ENCODE results near the gene NUB1.

NUB1 gene

DNA sequence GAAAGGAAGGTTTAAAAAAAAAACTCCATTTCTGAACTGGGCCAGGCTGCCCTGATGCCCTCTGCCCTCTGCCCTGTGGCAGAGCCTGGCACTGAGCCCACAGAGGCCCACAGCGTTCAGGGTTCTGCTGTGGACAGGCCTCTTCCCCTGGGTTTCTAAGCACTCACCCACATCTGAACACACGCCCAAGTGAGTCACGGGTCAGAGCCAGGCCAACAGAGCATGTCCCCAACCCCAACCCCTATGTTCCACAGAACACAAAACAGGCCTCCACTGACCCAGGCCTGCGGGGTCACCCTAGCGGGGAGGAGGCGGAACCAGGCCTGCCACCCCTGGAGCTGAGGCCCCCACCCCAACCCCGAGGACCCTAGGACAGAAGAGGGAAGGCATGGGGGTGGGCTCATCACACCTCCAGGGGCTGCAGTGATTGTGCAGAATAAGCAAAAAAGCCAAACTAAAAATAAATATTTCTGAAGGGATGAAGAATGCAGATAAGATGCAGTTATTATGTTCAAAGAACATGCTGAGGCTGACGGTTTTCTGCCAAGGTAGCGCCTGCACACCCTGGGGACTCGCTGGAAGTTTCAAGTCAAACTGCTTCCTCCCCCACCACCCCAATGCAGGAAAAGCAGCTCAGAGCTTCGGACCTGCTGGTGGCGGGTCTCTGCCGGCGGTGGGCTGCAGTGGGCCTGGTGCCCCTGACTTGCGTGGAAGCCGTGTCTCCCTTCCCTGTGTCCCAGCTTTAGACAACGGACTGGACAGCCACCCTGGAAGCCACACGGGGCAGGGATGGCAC is 62.8 kb downstream of the NUB1 start:
- DNase-seq (ENCODE audit: low read depth in 2 of 2), result no peak

DNA sequence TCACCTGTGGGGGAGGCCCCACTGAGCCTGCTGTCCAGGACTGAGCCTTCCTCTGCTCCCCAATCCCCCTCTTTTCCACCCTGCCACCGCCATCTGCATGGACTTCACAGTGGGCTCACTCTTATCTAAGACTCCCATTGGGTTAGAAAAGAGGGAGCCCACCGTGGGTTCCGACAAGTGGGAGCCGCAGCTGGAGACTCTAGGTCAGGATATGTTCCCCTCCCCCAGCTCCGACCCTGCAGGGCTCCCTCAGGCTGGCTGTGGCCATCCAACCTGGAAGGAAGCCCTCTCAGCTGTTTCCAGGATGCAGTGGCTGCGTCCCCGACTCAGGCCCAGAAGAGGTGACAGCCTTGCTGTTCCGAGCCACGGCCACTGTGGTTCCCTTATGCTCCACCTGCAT is 63.4 kb downstream of the NUB1 start:
- DNase-seq (ENCODE audit: low read depth in 2 of 2), result no peak

DNA sequence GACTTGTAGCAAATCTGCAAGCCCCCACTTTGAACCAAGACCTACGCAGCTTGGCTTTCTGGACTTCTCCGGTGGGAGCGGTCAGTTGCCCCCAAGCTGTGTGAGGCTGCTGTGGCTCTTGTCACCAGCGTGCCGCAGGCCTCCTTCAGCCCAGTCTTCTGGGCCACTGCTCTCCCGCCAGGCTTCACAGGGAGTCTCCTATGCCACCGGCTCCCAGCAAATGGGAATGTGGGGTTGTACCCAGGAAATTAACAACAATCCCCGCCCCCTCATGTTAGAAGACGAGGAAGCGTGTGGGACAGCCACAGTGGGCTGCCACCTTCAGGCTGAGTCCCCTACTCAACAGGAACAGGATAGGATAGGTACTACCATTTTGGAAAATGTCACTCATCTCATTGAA is 64.0 kb downstream of the NUB1 start:
- DNase-seq (ENCODE audit: low read depth in 2 of 2), result no peak

DNA sequence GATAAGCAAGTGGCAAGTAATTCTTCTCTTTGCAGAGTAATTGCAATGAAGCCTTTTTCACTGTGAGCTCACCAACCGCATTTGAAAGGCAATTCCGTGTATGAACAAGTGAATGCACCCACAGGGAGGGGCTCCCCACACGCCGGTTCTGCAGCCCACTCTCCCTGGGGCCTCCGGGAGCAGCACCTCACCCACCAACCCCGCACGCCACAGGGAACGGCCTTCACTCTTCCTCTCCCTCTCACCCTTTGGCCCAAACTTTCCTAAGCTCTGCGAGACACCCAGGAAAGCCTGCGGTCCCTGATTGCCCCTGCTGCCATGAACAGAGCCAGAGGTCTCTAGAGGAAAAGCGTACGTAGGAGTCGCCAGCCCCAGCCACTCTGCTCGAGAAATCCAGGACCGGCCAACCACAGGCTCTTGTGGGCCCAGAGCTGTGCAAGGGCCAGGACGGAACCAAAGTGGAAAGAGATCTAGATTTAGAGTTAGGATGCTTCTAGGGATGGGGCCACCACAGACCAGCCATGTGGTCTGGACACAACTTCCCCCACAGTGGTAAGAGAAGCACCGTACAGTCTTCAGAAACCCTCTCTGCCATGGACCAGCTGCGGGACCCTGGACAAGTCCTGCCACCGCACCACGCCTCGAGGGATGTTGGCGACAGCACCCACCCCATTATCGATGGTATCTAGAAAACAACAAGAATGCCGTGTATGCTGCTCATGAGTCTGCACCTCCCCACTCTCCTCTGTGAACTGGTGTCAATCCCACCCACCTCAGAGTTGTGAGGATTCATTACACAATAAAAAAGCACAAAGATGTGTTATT is 64.7 kb downstream of the NUB1 start:
- DNase-seq (ENCODE audit: low read depth in 2 of 2), result no peak

DNA sequence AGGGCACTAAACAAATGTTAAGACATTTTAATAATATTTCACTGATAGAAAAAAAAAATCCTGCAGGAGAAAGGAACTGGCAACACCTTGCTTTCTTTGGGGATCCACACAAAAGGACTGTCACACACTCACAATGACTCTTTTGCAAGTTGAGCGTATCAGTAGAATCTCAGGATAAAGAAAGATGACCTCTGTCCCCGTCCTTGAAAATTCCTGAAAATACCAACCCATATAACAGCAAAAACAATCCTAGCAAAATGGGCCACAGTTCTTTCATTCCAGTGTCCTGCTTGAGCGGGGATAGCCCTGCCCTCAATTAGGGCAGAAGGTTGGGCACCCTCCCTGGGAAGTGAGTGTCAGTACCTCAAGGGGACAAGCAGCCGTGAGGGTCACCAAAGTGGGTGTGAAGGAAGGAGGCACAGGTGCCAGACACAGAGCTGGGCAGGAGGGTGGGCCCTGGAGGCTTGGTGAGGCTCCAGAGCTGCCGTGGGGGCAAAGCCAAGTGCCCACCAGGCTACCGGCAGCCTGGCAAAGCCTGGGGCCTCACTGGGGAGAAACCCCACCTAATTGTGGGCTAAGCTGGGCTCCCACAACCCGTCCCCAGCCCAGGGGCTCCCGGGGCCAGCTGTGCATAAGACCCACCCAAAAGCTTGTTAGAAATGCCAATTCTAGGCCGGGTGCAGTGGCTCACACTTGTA is 65.4 kb downstream of the NUB1 start:
- DNase-seq (ENCODE audit: low read depth in 2 of 2), result no peak

DNA sequence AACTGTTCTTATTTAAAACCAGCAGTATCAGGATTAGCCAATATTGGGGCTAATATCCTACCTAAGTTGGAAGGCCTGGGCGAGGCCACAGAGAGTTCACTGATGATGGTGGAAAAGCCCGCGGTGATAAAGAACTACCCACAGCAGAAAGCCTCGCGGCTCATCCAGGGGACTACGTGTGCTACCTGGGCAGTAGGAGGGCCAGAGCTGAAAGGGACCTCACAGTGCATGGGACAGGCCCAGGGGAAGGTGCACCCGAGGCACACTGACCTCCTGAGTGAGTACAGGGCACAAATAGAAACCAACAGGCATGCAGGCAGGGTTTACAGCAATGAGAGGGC is 66.9 kb downstream of the NUB1 start:
- DNase-seq (ENCODE audit: low read depth in 2 of 2), result no peak

DNA sequence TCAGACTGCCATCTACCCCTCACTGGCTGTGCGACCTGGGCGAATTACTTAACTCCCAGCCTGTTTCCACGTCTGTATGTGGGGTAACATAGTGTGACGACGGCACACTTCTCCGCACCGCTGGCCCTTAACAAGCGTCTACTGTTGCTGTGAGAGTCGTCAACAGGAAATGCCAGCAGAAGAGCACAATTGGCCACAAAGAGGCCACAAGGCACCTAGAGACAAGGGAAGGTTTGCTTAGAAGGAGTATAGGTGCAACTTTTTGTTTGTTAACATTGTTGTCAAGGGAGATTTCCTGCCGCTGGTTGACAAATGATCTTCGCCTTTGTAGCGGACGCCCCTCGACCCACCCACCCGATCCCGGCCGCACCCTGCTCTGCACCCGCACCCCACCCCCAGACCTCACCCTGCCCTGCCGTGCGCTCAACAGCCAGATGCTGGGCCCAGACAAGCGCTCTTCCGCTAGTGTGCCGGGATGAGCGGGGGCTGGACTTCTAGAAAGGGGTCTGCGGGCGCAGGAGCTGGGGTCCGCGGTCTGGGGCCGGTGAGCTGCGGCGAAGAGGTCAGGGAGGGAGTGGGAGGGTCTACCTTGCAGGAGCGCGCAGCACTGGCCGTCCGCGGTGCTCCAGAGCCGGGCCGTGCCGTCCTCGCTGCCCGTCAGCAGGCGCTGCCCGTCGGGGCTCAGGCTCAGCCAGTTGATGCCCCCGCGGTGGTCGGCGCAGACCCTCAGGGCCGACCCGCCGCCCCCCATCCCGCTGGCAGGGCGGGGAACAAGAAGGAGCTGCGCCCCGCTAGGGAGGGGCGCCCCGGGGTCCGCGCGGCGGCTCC is 67.4 kb downstream of the NUB1 start:
- DNase-seq (ENCODE audit: low read depth in 2 of 2), result no peak

DNA sequence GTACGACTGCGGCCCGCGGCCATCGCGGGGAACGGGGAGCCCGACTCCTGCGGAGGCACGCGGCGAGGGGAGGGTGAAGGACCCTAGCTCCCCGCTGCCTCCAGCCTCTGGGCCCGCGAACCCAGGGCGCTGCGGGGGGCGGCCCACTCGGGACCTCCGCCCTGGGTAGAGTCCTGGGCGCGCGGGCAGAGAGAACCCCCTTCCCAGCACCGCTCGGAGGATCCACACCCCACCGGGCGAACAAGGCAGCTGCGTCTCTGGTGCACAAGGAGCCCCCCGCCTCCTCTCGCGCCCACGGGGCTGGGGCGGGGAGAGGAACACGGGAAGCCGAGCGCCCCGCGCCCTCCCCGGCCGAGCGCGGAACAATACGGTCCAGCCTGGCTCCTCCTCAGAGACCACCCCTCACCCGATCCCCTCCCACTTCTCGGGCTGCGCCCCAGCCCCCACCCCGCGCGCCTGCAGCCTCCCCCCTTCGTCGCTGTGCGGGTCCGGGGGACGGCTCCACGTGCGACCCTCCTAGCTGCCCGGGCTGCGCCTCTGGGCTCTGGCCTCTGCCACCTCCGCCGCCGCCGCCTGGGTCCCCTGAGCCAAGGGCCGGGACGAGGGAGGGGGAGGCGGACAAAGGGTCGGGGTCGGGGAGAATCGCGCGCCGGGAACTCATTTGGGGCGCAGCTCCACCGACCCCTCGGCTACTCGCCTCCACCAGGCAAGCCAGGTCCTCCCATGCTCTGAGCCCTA is 68.2 kb downstream of the NUB1 start, which contains the start of gene WDR86:
Gene WDR86, minus strand, starts transcription at position 372 of the 738 bp plus-strand sequence. CDS start 449 bp downstream, outside the sequence.
- DNase-seq (ENCODE audit: low read depth in 2 of 2), result no peak

DNA sequence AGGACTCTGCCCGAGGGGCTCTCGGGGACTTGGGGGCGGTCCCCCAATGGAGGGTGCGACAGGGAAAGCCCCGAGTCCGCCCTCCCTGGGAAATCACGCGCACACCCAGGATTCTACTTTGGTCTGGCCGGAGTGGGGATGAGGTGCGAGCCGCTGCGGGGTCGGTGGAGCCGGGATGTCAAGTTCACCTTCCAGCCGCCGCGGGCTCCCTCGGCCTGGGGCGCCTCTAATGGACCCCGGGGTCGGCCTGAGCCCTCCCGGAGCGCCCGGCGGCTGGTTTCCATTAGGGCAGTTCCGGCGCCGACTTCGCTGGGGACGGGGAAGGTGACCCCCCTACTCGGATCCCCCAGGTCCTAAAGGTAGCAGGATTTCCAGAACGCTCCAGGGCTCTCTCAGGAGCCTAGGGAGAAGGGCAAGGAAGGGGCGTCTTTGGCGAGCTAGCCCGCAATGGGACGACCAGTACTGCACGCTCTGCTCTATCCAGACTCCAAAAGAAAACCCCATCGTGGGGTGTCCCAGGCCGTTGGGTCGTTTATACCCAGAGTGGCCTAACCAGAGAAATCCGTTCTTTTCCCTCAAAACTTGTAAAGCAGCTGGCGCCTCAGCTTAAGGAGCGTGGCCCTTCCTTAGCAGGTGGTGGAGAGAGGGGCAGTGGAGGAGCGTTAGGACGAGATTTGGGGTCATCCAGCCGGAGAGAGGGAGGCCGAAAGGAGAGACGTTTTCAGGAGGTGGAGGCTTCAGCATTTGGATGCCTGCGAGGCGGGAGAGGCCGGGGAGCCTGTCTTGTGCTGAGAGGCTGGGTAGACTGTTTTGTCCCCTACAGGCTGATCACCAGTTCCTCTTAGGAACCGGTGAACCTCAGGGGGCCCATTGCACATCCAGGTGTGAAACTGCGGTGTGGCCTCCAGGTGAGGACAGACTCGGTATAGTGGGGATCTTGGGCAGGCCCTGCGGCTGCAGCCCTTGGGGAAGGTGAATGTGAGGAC is 69.1 kb downstream of the NUB1 start:
- no peak for DNase-seq (ENCODE audit: low read depth in 2 of 2)

DNA sequence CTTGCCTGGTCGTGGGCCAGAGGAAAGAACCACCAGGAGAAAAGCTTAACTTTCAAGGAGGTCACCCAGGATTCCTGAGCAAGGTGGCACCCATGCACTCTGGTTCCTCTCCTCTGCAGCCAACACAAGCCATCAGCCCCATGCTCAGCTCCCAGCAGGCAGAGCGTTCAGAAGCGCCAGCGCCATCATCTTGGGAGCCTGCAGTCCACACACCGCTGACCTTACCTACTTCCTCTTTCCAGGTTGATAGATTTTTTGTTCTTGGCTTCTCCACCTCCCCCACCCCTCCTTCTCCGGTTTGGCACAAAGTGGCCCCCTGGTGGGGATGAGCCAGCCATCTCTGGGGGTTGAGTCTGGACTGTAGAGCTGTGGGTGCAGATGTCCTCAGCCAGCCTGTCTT is 69.9 kb downstream of the NUB1 start:
- DNase-seq (ENCODE audit: low read depth in 2 of 2), result no peak

DNA sequence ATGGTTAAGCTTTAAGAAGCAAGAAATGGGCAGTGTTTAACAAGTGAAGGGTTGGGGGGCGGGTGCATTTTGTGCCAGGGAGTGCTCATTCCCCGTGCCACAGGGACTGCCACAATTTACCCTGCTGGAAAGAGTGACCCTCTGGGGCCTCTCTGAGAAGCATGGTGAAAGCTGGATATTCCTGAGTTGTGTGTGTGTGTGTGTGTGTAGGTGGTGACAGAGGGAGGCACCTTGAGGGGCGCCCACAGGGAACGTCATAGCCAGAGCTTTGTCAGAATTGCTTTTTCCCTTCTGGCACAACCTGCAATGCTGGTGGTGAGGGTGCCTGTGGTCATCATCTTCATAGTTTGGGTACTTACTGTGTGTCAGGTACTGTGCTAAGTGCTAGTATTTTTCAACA is 70.7 kb downstream of the NUB1 start:
- no peak for DNase-seq (ENCODE audit: low read depth in 2 of 2)

DNA sequence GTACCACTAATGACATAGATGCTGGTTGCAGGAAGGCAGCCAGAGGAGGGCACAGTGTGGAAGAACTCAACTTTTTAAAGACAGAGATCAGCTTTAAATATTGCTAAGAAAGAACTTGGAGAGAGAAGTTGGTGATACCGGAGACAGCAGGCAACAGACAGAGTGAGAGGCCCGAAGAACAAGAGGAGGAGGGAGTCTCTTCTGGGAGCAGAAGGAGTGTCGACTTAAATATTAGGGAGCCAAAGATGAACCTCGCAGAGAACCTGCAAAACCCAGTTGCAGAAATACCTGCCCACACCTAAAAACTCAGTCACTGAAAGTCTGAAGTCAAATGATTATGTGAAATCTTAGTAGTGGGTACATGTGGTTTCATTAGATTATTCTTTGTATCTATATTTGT is 71.6 kb downstream of the NUB1 start:
- no peak for DNase-seq (ENCODE audit: low read depth in 2 of 2)

DNA sequence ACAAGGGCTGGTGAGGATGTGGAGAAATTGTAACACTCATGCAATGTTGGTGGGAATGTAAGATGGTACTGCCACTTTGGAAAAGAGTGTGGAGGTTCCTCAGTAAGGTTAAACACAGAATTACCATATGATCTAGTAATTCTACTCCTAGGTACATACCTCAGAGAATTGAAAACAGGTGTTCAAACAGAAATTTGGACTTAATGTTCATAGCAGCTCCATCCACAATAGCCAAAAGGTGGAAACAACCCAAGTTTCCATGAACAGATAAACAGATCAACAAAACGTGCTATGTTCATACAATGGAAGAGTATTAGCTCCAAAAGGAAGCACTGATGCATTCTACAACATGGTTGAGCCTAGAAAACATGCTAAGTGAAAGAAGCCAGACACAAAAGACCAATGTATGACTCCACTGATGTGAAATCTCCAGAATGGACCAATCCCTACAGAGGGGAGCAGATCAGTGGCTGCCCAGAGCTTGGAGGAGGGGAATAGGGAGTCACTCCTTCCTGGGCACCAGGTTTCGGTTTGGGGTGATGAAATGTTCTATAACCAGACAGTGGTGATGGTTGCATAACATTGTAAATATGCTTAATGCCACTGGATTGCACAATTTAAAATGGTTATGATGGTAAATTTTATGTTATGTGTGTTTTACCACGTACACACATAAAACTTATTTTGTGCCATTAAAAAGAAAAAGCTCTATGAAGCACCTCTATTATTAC is 73.9 kb downstream of the NUB1 start:
- no peak for DNase-seq (ENCODE audit: low read depth in 2 of 2)

DNA sequence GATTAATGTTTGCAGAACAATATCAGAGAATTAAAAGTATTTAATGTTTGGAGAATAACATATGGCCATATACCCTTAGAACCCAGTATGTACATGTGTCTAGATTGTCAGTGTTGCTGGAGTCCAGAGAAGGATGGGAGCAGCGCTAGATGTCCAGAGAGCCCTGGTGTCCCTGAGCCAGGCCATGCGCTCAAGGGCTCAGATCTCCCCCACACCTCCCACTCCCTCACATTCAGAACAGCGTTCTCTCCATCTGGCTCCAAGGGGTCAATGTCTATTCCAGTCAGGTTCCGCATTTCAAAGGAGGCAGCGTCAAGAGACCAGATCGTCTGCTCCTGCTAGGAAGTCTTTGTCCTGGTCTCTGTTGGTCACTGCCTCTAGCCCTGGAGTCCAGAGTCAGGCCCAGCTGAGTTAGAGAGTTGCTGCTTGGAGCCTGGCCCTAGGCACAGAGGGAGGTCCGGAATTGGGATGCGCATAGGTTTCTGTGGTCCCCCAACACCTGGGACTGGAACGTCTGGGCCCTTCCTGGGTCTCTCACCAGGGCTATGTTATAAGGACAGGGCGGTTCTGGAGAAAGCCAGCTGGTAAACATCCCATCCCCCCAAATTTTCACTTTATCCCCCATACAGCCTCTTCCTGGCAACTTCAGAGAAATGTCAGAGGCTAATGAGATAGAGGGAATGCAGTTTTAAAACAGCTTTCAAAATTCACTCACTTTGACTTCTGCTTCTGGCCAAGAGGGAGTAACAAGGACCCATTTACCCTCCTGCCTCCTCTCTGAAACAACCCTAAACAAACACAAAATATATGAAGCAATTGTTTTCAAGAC is 74.7 kb downstream of the NUB1 start:
- no peak for DNase-seq (ENCODE audit: low read depth in 2 of 2)

DNA sequence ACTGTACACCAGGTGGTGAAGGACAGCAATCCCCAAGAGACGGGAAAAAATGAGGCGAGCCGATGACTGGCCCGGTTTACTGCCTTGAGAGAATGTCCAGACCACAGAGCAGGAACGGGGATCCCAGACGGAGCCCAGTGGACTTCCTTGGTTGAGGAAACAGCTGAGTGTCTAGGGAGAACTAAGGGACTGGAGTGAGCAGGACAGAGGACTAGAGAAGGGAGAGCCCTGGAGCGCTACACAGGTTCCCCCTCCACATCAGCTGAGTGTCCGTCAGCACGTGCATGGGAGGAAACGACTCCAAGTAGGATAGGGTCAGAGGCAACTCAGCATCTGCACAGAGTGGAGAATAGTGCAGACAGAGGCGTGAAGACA is 75.3 kb downstream of the NUB1 start:
- DNase-seq (ENCODE audit: low read depth in 2 of 2), result no peak

DNA sequence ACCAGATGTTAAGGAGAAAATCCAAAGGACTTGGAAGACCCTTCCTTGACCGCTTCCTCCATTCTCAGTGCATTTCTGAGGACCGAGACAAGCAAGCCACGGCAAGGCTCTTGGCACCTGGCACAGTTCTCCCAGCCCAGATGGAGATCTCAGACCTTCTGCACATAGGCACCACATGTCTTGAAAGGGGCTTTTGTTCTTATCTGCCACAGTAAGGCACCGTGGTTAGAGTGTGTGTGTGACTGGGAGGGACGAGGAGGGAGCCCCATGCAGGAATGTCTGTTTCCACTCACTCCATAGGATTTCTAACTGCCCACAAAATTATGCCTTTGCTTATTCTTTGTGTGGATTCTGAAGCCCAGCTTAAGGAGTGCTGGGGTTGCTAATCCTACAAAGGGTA is 78.5 kb downstream of the NUB1 start:
- no peak for DNase-seq (ENCODE audit: low read depth in 2 of 2)

DNA sequence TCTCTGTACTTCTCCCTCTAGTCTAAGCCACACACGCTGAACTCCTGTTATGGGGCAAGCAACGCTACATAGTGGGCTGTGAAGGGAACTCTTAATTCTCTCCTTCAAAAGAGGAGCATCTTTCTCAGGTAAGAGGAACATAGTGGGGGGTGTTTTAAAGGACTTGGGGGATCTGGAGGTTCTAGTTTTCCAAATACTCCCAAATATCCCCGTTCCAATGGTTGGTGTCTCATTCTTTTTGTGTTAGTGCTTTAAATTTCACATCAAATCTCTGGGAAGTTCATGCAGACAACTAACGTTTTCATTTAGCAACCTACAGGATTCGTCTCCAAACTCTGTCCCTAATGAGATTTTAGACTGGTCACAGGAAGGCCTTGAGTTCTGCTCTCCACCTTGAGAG is 80.6 kb downstream of the NUB1 start:
- DNase-seq (ENCODE audit: low read depth in 2 of 2), result no peak

DNA sequence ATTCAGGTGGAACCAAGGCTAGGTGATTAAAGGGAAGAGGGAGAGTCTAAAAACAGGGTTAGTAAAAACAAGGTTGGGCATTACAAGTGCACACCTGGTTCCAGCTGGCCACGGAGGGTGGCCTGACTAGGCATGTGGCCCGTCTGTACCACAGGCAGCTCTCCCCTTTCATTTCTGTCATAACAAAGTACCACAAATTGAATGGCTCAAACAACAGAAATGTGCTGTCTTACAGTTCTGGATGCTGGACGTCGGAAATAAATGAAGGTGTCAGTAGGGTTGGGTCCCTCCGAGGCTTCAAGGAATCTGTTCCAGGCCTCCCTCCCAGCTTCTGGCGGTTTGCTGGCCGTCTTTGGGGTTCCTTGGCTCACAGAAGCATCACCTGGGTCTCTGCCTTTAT is 81.6 kb downstream of the NUB1 start:
- no peak for DNase-seq (ENCODE audit: low read depth in 2 of 2)
